HepG2 (cell line): Measurements from ENCODE around the gene ZFP36L2. TPM values are rescaled to one million over a fixed set of nuclear protein-coding genes. Genes with fewer than 3 reads are reported as not detected.

Experiments
- AHR ChIP-seq: IDR thresholded peaks from 2 replicates; pipeline ENCODE4 v1.6.1; 2018; ENCODE audit warnings: missing genetic modification reagents, missing compliant biosample characterization
- CBX2 ChIP-seq, 2 experiments: fragments of 200-600 bp in 1 of 2; sonication (generic); formaldehyde crosslinking in 1 of 2; IDR thresholded peaks; 2 replicates each; pipeline versions ENCODE4 v1.7.0 to v1.8.1; 2018 to 2022; ENCODE audit warnings: low read depth in 2 of 2, low read length in 1 of 2, mild to moderate bottlenecking in 1 of 2, missing genetic modification reagents in 1 of 2
- HOXA7 ChIP-seq: sonication (generic); formaldehyde crosslinking; IDR thresholded peaks from 2 replicates; pipeline ENCODE4 v1.8.1; 2022; ENCODE audit warnings: mild to moderate bottlenecking, missing genetic modification reagents, moderate library complexity
- IKZF4 ChIP-seq: sonication (generic); formaldehyde crosslinking; IDR thresholded peaks from 2 replicates; pipeline ENCODE4 v1.5.1; 2020; ENCODE audit warnings: borderline replicate concordance, mild to moderate bottlenecking, low read depth, missing genetic modification reagents; ENCODE audit errors: not compliant biosample characterization
- KAT7 ChIP-seq: IDR thresholded peaks from 2 replicates; pipeline ENCODE4 v1.6.1; 2018; ENCODE audit warnings: borderline replicate concordance, missing compliant biosample characterization
- KMT2B ChIP-seq: IDR thresholded peaks from 2 replicates; pipeline ENCODE4 v1.6.1; 2016; ENCODE audit warnings: missing genetic modification reagents, missing compliant biosample characterization
- NFATC3 ChIP-seq: sonication (generic); formaldehyde crosslinking; IDR thresholded peaks from 2 replicates; pipeline ENCODE4 v1.5.1; 2020; ENCODE audit warnings: mild to moderate bottlenecking, missing genetic modification reagents
- RXRA ChIP-seq: sonication (generic); formaldehyde crosslinking; IDR thresholded peaks from 2 replicates; pipeline ENCODE4 v1.5.1; 2020; ENCODE audit warnings: missing genetic modification reagents
- TSC22D2 ChIP-seq: sonication (generic); formaldehyde crosslinking; IDR thresholded peaks from 2 replicates; pipeline ENCODE4 v1.5.1; 2020; ENCODE audit warnings: missing genetic modification reagents, mild to moderate bottlenecking, borderline replicate concordance
- ZNF281 ChIP-seq: sonication (generic); formaldehyde crosslinking; IDR thresholded peaks from 2 replicates; pipeline ENCODE4 v1.4.0; 2020; ENCODE audit warnings: missing genetic modification reagents, borderline replicate concordance
- ZNF782 ChIP-seq: sonication (generic); formaldehyde crosslinking; IDR thresholded peaks from 2 replicates; pipeline ENCODE4 v1.4.0; 2020; ENCODE audit warnings: missing genetic modification reagents, mild to moderate bottlenecking, borderline replicate concordance
- polyA plus RNA-seq, 8 experiments: library from polyadenylated mRNA; depleted of rRNA in 3 of 8; stranded (reverse) in 7 of 8; unstranded in 1 of 8; fragments of >200 nt; fragmentation: Illumina TruSeq in 4 of 8; extraction: Trizol in 4 of 8; gene quantifications; 2 replicates each; pipeline versions ENCODE4 v1.2.1 to v1.2.3, GENCODE V29; 2011 to 2016; ENCODE audit warnings: low read depth in 4 of 8, missing spikeins in 1 of 8, mixed read lengths in 1 of 8; ENCODE audit not compliant: insufficient read depth in 1 of 8
- total RNA-seq, 5 experiments: library from RNA; depleted of rRNA; stranded (reverse); fragments of >200 nt; fragmentation: Illumina TruSeq; extraction: Trizol; gene quantifications; 2 replicates each; pipeline ENCODE4 v1.2.3, GENCODE V29; 2016; ENCODE audit warnings: low read depth in 1 of 5
- TF ChIP-seq, protein P1 (sequence below): sonication (generic); formaldehyde crosslinking; IDR thresholded peaks from 2 replicates; pipeline ENCODE4 v1.5.0; 2020; ENCODE audit warnings: missing genetic modification reagents
- TF ChIP-seq, protein P2 (sequence below): sonication (generic); formaldehyde crosslinking; IDR thresholded peaks from 2 replicates; pipeline ENCODE4 v1.9.0; 2021; ENCODE audit warnings: missing genetic modification reagents, mild to moderate bottlenecking, borderline replicate concordance
- TF ChIP-seq, protein P3 (sequence below): sonication (generic); formaldehyde crosslinking; IDR thresholded peaks from 2 replicates; pipeline ENCODE4 v1.4.0; 2020; ENCODE audit warnings: missing genetic modification reagents, borderline replicate concordance
- TF ChIP-seq, protein P4 (sequence below): sonication (generic); formaldehyde crosslinking; IDR thresholded peaks from 2 replicates; pipeline ENCODE4 v1.5.0; 2020; ENCODE audit warnings: missing genetic modification reagents
- TF ChIP-seq, protein P5 (sequence below), 2 experiments: sonication (generic) in 1 of 2; formaldehyde crosslinking in 1 of 2; IDR thresholded peaks; 2 replicates each; pipeline versions ENCODE4 v1.4.0 to v1.6.1; 2016 to 2020; ENCODE audit warnings: borderline replicate concordance in 1 of 2, low read depth in 1 of 2, mild to moderate bottlenecking in 1 of 2, missing genetic modification reagents in 1 of 2

ZFP36L2 gene
- total and polyA plus RNA-seq, 2 of the 13 experiments (the other 11 are each of a cell fraction or from before 2014, with no cell fraction given): 11.2 to 21.8 TPM

- TF ChIP-seq NFATC3: no peak
- TF ChIP-seq, protein P1, sequence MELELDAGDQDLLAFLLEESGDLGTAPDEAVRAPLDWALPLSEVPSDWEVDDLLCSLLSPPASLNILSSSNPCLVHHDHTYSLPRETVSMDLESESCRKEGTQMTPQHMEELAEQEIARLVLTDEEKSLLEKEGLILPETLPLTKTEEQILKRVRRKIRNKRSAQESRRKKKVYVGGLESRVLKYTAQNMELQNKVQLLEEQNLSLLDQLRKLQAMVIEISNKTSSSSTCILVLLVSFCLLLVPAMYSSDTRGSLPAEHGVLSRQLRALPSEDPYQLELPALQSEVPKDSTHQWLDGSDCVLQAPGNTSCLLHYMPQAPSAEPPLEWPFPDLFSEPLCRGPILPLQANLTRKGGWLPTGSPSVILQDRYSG: no peak
- no peak for TF ChIP-seq CBX2 (IDR thresholded peaks at IDR 0.05; ENCODE audit: low read depth, low read length)
- TF ChIP-seq CBX2 (CRISPR knock-in tag; IDR thresholded peaks at IDR 0.05; ENCODE audit: low read depth): no peak
- no peak for TF ChIP-seq ZNF281 (CRISPR knock-in tag)
- TF ChIP-seq TSC22D2 (CRISPR knock-in tag): no peak
- no peak for TF ChIP-seq RXRA (CRISPR knock-in tag)
- TF ChIP-seq, protein P2, sequence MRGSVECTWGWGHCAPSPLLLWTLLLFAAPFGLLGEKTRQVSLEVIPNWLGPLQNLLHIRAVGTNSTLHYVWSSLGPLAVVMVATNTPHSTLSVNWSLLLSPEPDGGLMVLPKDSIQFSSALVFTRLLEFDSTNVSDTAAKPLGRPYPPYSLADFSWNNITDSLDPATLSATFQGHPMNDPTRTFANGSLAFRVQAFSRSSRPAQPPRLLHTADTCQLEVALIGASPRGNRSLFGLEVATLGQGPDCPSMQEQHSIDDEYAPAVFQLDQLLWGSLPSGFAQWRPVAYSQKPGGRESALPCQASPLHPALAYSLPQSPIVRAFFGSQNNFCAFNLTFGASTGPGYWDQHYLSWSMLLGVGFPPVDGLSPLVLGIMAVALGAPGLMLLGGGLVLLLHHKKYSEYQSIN (CRISPR knock-in tag): no peak
- TF ChIP-seq KMT2B (CRISPR knock-in tag): no peak
- TF ChIP-seq, protein P3, sequence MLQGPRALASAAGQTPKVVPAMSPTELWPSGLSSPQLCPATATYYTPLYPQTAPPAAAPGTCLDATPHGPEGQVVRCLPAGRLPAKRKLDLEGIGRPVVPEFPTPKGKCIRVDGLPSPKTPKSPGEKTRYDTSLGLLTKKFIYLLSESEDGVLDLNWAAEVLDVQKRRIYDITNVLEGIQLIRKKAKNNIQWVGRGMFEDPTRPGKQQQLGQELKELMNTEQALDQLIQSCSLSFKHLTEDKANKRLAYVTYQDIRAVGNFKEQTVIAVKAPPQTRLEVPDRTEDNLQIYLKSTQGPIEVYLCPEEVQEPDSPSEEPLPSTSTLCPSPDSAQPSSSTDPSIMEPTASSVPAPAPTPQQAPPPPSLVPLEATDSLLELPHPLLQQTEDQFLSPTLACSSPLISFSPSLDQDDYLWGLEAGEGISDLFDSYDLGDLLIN (CRISPR knock-in tag): no peak
- TF ChIP-seq HOXA7 (CRISPR knock-in tag): no peak
- no peak; the same call in 1 of the 2 replicates for TF ChIP-seq KAT7 (CRISPR knock-in tag)
- no peak for TF ChIP-seq ZNF782
- TF ChIP-seq, protein P4, sequence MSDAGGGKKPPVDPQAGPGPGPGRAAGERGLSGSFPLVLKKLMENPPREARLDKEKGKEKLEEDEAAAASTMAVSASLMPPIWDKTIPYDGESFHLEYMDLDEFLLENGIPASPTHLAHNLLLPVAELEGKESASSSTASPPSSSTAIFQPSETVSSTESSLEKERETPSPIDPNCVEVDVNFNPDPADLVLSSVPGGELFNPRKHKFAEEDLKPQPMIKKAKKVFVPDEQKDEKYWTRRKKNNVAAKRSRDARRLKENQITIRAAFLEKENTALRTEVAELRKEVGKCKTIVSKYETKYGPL: no peak
- TF ChIP-seq IKZF4 (CRISPR knock-in tag): no peak
- TF ChIP-seq, protein P5, sequence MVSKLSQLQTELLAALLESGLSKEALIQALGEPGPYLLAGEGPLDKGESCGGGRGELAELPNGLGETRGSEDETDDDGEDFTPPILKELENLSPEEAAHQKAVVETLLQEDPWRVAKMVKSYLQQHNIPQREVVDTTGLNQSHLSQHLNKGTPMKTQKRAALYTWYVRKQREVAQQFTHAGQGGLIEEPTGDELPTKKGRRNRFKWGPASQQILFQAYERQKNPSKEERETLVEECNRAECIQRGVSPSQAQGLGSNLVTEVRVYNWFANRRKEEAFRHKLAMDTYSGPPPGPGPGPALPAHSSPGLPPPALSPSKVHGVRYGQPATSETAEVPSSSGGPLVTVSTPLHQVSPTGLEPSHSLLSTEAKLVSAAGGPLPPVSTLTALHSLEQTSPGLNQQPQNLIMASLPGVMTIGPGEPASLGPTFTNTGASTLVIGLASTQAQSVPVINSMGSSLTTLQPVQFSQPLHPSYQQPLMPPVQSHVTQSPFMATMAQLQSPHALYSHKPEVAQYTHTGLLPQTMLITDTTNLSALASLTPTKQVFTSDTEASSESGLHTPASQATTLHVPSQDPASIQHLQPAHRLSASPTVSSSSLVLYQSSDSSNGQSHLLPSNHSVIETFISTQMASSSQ (IDR thresholded peaks at IDR 0.05; ENCODE audit: low read depth): no peak
- TF ChIP-seq, protein P5 (CRISPR knock-in tag; IDR thresholded peaks at IDR 0.05; ENCODE audit: borderline replicate concordance): no peak
- TF ChIP-seq AHR (CRISPR knock-in tag): no peak
Measured at GRCh38 chr2:43218702-43219382, 7.6 kb downstream of the ZFP36L2 start (continued).
